ENCODE data around the gene RCAN2.

The RCAN2 gene

GRCh38 chr6:46510651-46511050 is 19.4 kb upstream of the RCAN2 start (continued):
- TF ChIP-seq CSRNP3 (CRISPR knock-in tag; IDR thresholded peaks at IDR 0.05) (no peak), CSDC2 (CRISPR knock-in tag; IDR thresholded peaks at IDR 0.05) (no peak), GLIS3 (CRISPR knock-in tag; IDR thresholded peaks at IDR 0.05) (no peak), ZNF8 (CRISPR knock-in tag; IDR thresholded peaks at IDR 0.05) (no peak)

GRCh38 chr6:46509981-46510510 is 18.8 kb upstream of the RCAN2 start:
- ATAC-seq: no peak
- TF ChIP-seq ZFP30 (CRISPR knock-in tag; IDR thresholded peaks at IDR 0.05): no peak
- no peak for TF ChIP-seq OSR1 (CRISPR knock-in tag; IDR thresholded peaks at IDR 0.05)
- TF ChIP-seq ZNF70 (CRISPR knock-in tag; IDR thresholded peaks at IDR 0.05): no peak
- no peak for TF ChIP-seq PATZ1 (CRISPR knock-in tag; IDR thresholded peaks at IDR 0.05; ENCODE audit: borderline replicate concordance)
- no peak for TF ChIP-seq RARB (CRISPR knock-in tag; IDR thresholded peaks at IDR 0.05)
- TF ChIP-seq TSHZ2 (CRISPR knock-in tag; IDR thresholded peaks at IDR 0.05): no peak
- TF ChIP-seq POU6F1 (CRISPR knock-in tag; IDR thresholded peaks at IDR 0.05; ENCODE audit: borderline replicate concordance, low read depth): no peak
- no peak for TF ChIP-seq CSDC2 (CRISPR knock-in tag; IDR thresholded peaks at IDR 0.05)
- TF ChIP-seq BACH2 (CRISPR knock-in tag; IDR thresholded peaks at IDR 0.05; ENCODE audit: borderline replicate concordance): no peak
- no peak for TF ChIP-seq GLIS3 (CRISPR knock-in tag; IDR thresholded peaks at IDR 0.05)
- no peak for TF ChIP-seq ZNF565 (CRISPR knock-in tag; conservative IDR thresholded peaks at IDR 0.05; ENCODE audit: low read depth)

- ATAC-seq: no peak
- no peak for TF ChIP-seq PPARA (CRISPR knock-in tag; IDR thresholded peaks at IDR 0.05; ENCODE audit: borderline replicate concordance)
- no peak for TF ChIP-seq CSDC2 (CRISPR knock-in tag; IDR thresholded peaks at IDR 0.05)
Observed at GRCh38 chr6:46509063-46509462, 17.8 kb upstream of the RCAN2 start.

GRCh38 chr6:46507426-46507825 is 16.2 kb upstream of the RCAN2 start:
- no peak for ATAC-seq
- no peak for TF ChIP-seq OSR1 (CRISPR knock-in tag; IDR thresholded peaks at IDR 0.05)

GRCh38 chr6:46505693-46506512 is 14.7 kb upstream of the RCAN2 start:
- no peak for ATAC-seq
- TF ChIP-seq PPARA (CRISPR knock-in tag; IDR thresholded peaks at IDR 0.05; ENCODE audit: borderline replicate concordance) (no peak), CSRNP3 (CRISPR knock-in tag; IDR thresholded peaks at IDR 0.05) (no peak), ZNF565 (CRISPR knock-in tag; conservative IDR thresholded peaks at IDR 0.05; ENCODE audit: low read depth) (no peak), TOX (CRISPR knock-in tag; IDR thresholded peaks at IDR 0.05; ENCODE audit: borderline replicate concordance) (no peak), GLIS3 (CRISPR knock-in tag; IDR thresholded peaks at IDR 0.05) (no peak), ZNF8 (CRISPR knock-in tag; IDR thresholded peaks at IDR 0.05) (no peak), BACH2 (CRISPR knock-in tag; IDR thresholded peaks at IDR 0.05; ENCODE audit: borderline replicate concordance) (no peak), OSR1 (CRISPR knock-in tag; IDR thresholded peaks at IDR 0.05) (no peak), TSHZ2 (CRISPR knock-in tag; IDR thresholded peaks at IDR 0.05) (no peak), ZNF70 (CRISPR knock-in tag; IDR thresholded peaks at IDR 0.05) (no peak)

Data from SK-N-SH treated with all-trans-retinoic acid at 6 μM for 48 hours (cell line).